Body of pancreas (tissue), 4 donors: ENCODE results near the gene NTMT2.

Source experiments
- CTCF ChIP-seq, 7 experiments: fragments of 450-650 bp in 4 of 7; fragments of 200-600 bp in 3 of 7; sonication (generic) in 3 of 7; IDR thresholded peaks; one replicate each; pipeline ENCODE4 v1.5.1; 2016 to 2019; ENCODE audit warnings: antibody characterized with exemption in 7 of 7
- POLR2A ChIP-seq, 3 donors: fragments of 450-650 bp; IDR thresholded peaks; one replicate each; pipeline ENCODE4 v1.6.1; 2016; ENCODE audit warnings: antibody characterized with exemption in 3 of 3, mild to moderate bottlenecking in 2 of 3

- TF ChIP-seq CTCF (IDR thresholded peaks at IDR 0.05) (no peak), POLR2A (IDR thresholded peaks at IDR 0.05) (no peak)
Observed at GRCh38 chr1:170097449-170097948, 48.3 kb upstream of the NTMT2 start.
